Neural progenitor cell (in vitro differentiated cells): ENCODE data around the gene OR10A2. TPM values are rescaled to one million over a fixed set of nuclear protein-coding genes. Genes with fewer than 3 reads are reported as not detected.

ENCODE experiments used
- DNase-seq: peaks from one replicate; pipeline ENCODE4 v3.0.0-alpha.2; 2016; ENCODE audit warnings: low spot score
- H2AFZ ChIP-seq: fragments of 200-600 bp; sonication (generic); replicated peaks from 2 replicates; pipeline ENCODE4 v1.6.1; 2016; ENCODE audit warnings: antibody characterized with exemption
- H3F3A ChIP-seq: fragments of 200-600 bp; sonication (generic); 2 replicates; pipeline ENCODE4 v1.6.1; 2016; ENCODE audit warnings: antibody characterized with exemption, low read depth
- H3K27ac ChIP-seq: fragments of 200-600 bp; sonication (generic); 2 replicates; pipeline ENCODE4 v1.5.1; 2016; ENCODE audit warnings: mild to moderate bottlenecking
- H3K27me3 ChIP-seq: fragments of 200-600 bp; sonication (generic); 2 replicates; pipeline ENCODE4 v1.6.1; 2016; ENCODE audit warnings: mild to moderate bottlenecking, moderate library complexity
- H3K36me3 ChIP-seq: fragments of 200-600 bp; sonication (generic); 2 replicates; pipeline ENCODE4 v1.5.1; 2016
- H3K4me1 ChIP-seq: fragments of 200-600 bp; sonication (generic); 2 replicates; pipeline ENCODE4 v1.6.1; 2016; ENCODE audit warnings: mixed run types
- H3K4me2 ChIP-seq: fragments of 200-600 bp; sonication (generic); 2 replicates; pipeline ENCODE4 v1.6.1; 2016
- H3K4me3 ChIP-seq: fragments of 200-600 bp; sonication (generic); 2 replicates; pipeline ENCODE4 v1.5.1; 2016
- H3K79me2 ChIP-seq: fragments of 200-600 bp; sonication (generic); 2 replicates; pipeline ENCODE4 v1.6.1; 2016; ENCODE audit warnings: low read depth
- H3K9ac ChIP-seq: fragments of 200-600 bp; sonication (generic); 2 replicates; pipeline ENCODE4 v1.6.1; 2016
- H3K9me3 ChIP-seq: fragments of 200-600 bp; sonication (generic); 2 replicates; pipeline ENCODE4 v1.5.1; 2016; ENCODE audit warnings: low read depth
- H4K20me1 ChIP-seq: fragments of 200-600 bp; sonication (generic); 2 replicates; pipeline ENCODE4 v1.6.1; 2016; ENCODE audit warnings: low read depth
- H3K27ac Mint-ChIP-seq: 3 replicates; pipeline ENCODE4 v1.8.0; 2021; ENCODE audit warnings: mixed read lengths
- H3K27me3 Mint-ChIP-seq: 2 replicates; pipeline ENCODE4 v1.8.0; 2022; ENCODE audit warnings: low read depth, mild to moderate bottlenecking, inconsistent platforms, moderate library complexity, mixed read lengths; ENCODE audit not compliant: insufficient read depth
- H3K36me3 Mint-ChIP-seq: 3 replicates; pipeline ENCODE4 v1.8.0; 2021; ENCODE audit warnings: mixed read lengths
- H3K4me1 Mint-ChIP-seq: 3 replicates; pipeline ENCODE4 v1.8.0; 2021; ENCODE audit warnings: mixed read lengths
- H3K4me3 Mint-ChIP-seq: 3 replicates; pipeline ENCODE4 v1.8.0; 2021; ENCODE audit warnings: mild to moderate bottlenecking, moderate library complexity, mixed read lengths
- H3K9me3 Mint-ChIP-seq: 3 replicates; pipeline ENCODE4 v1.8.0; 2020; ENCODE audit warnings: mixed read lengths
- CTCF ChIP-seq: fragments of 200-600 bp; sonication (generic); IDR thresholded peaks from 2 replicates; pipeline ENCODE4 v1.5.1; 2017; ENCODE audit warnings: antibody characterized with exemption, mild to moderate bottlenecking
- EZH2 ChIP-seq: fragments of 200-600 bp; sonication (generic); IDR thresholded peaks from 2 replicates; pipeline ENCODE4 v1.6.1; 2017; ENCODE audit warnings: antibody characterized with exemption, mild to moderate bottlenecking, moderate library complexity
- EZH2phosphoT487 ChIP-seq: fragments of 200-600 bp; sonication (generic); IDR thresholded peaks from 2 replicates; pipeline ENCODE4 v1.6.1; 2017; ENCODE audit warnings: antibody characterized with exemption
- total RNA-seq: library from RNA; depleted of rRNA; stranded (reverse); fragments of >200 nt; gene quantifications from 2 replicates; pipeline ENCODE4 v1.2.3, GENCODE V29; 2015; ENCODE audit warnings: low replicate concordance

OR10A2 gene
- total RNA-seq, 1 donor from 2014 or later: not detected

GRCh38 chr11:6841694-6842093, 21.2 kb upstream of the OR10A2 start:
- H3K4me1 Mint-ChIP-seq: peaks cover 9% of the 10 kb centered on the region
- no peak overlapping the region for H3K27ac ChIP-seq
- H3F3A ChIP-seq: peaks cover 16% of the 10 kb centered on the region
- H3K36me3 Mint-ChIP-seq: no peaks in the 10 kb centered on the region
- peaks cover 18% of the 10 kb centered on the region for H3K4me1 ChIP-seq
- peaks cover 4% of the 10 kb centered on the region for H3K36me3 ChIP-seq
- no peaks in the 10 kb centered on the region for H3K9me3 ChIP-seq
- H3K79me2 ChIP-seq: no peaks in the 10 kb centered on the region
- peaks cover 14% of the 10 kb centered on the region for H3K9me3 Mint-ChIP-seq
- no peak for DNase-seq
- no peak overlapping the region for H3K4me3 Mint-ChIP-seq
- H3K4me2 ChIP-seq: no peak overlapping the region
- TF ChIP-seq EZH2phosphoT487 (no peak), CTCF (no peak), EZH2 (no peak)
- no peak overlapping the region for H3K9ac ChIP-seq
- H3K27ac Mint-ChIP-seq: no peak overlapping the region
- peaks cover 3% of the 10 kb centered on the region for H3K27me3 Mint-ChIP-seq
- H2AFZ ChIP-seq: no peak overlapping the region
- no peaks in the 10 kb centered on the region for H4K20me1 ChIP-seq
- no peaks in the 10 kb centered on the region for H3K27me3 ChIP-seq
- H3K4me3 ChIP-seq: no peak overlapping the region

- Histone ChIP-seq H2AFZ (no peak overlapping the region), H3K79me2 (no peaks in the 10 kb centered on the region), H4K20me1 (no peaks in the 10 kb centered on the region), H3F3A (peaks cover 16% of the 10 kb centered on the region), H3K4me1 (peaks cover 18% of the 10 kb centered on the region), H3K9me3 (no peaks in the 10 kb centered on the region), H3K27ac (peak overlapping the region; percentile 60), H3K27me3 (no peaks in the 10 kb centered on the region), H3K4me3 (no peak overlapping the region), H3K4me2 (peak overlapping the region; percentile 55), H3K9ac (no peak overlapping the region), H3K36me3 (peaks cover 4% of the 10 kb centered on the region)
- TF ChIP-seq EZH2phosphoT487 (no peak), EZH2 (no peak), CTCF (no peak)
- Mint-ChIP-seq H3K4me1 (peaks cover 9% of the 10 kb centered on the region), H3K27ac (no peak overlapping the region), H3K36me3 (no peaks in the 10 kb centered on the region), H3K4me3 (no peak overlapping the region), H3K9me3 (peaks cover 14% of the 10 kb centered on the region), H3K27me3 (peaks cover 3% of the 10 kb centered on the region)
- DNase-seq: peak; percentile 74
These were observed 19.2 kb upstream of the OR10A2 start for GRCh38 chr11:6843670-6844069.

GRCh38 chr11:6844356-6844755, 18.5 kb upstream of the OR10A2 start:
- Histone ChIP-seq H3K4me2 (peak overlapping the region; percentile 55), H2AFZ (no peak overlapping the region), H3K27me3 (no peaks in the 10 kb centered on the region), H3K27ac (peak overlapping the region; percentile 60), H4K20me1 (no peaks in the 10 kb centered on the region), H3K4me3 (no peak overlapping the region), H3K4me1 (peaks cover 18% of the 10 kb centered on the region), H3F3A (peaks cover 16% of the 10 kb centered on the region), H3K9ac (no peak overlapping the region), H3K9me3 (no peaks in the 10 kb centered on the region), H3K79me2 (no peaks in the 10 kb centered on the region), H3K36me3 (peaks cover 4% of the 10 kb centered on the region)
- H3K4me3 Mint-ChIP-seq: no peak overlapping the region
- no peaks in the 10 kb centered on the region for H3K36me3 Mint-ChIP-seq
- peaks cover 3% of the 10 kb centered on the region for H3K27me3 Mint-ChIP-seq
- TF ChIP-seq EZH2phosphoT487 (no peak), EZH2 (no peak), CTCF (no peak)
- H3K4me1 Mint-ChIP-seq: peaks cover 9% of the 10 kb centered on the region
- H3K27ac Mint-ChIP-seq: no peak overlapping the region
- DNase-seq: no peak
- H3K9me3 Mint-ChIP-seq: peaks cover 14% of the 10 kb centered on the region
